Brain microvascular endothelial cell (primary cell): ENCODE results near the gene CTSE.
A peak's percentile ranks its signal among the peaks of the same experiment; 100 is the strongest.

Experiments used
- DNase-seq: peaks from one replicate; pipeline ENCODE4 v3.0.0-alpha.2; 2020
- H3K27ac ChIP-seq: fragments of 250-450 bp; sonication (Bioruptor Pico); 2 replicates; pipeline ENCODE4 v1.5.1; 2020; ENCODE audit warnings: mild to moderate bottlenecking, moderate library complexity
- H3K27me3 ChIP-seq: fragments of 250-450 bp; sonication (Bioruptor Pico); replicated peaks from 2 replicates; pipeline ENCODE4 v1.5.1; 2020; ENCODE audit warnings: mild to moderate bottlenecking
- H3K36me3 ChIP-seq: fragments of 250-450 bp; sonication (Bioruptor Pico); replicated peaks from 2 replicates; pipeline ENCODE4 v1.5.1; 2020; ENCODE audit warnings: mild to moderate bottlenecking
- H3K4me3 ChIP-seq: 2 replicates; pipeline ENCODE4 v1.5.1; 2011; ENCODE audit warnings: low read depth, mild to moderate bottlenecking, control low read depth, low read length, moderate library complexity
- in situ Hi-C: cut with HindIII; loops from 2 replicates; pipeline ENCODE4 v1.10.0; 2017; ENCODE audit warnings: low sequenced_read_pairs, low pct_ligation_motif_present
- TF ChIP-seq, protein P1 (sequence below): IDR thresholded peaks from 2 replicates; pipeline ENCODE4 v1.5.1; 2011; ENCODE audit warnings: low read depth, mild to moderate bottlenecking, moderate library complexity, low read length, control low read depth, inconsistent platforms; ENCODE audit errors: missing control alignments

CTSE gene

DNA sequence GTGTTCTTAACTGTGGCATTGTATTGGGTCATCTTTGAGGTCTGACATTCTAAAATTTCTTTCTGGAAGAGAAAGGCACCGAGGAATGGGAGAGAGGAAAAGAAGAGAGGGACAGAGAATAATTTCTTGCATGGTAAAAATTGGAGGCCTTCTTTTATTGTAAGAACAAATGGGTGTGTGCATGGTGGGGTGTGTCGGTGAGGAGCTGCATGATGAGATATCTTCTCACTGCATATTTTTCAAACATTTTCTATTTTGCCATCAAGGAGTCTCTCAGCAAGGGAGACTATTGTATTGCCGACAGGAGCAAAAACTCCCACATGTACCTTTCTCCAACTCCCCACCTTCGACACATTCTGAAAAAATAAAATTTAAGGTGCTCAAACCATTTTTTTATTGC lies 6.5 kb upstream of the CTSE start:
- H3K27ac ChIP-seq = no peak overlapping the region
- H3K27me3 ChIP-seq = no peaks in the 10 kb centered on the region
- no peak overlapping the region for H3K4me3 ChIP-seq
- TF ChIP-seq, protein P1, sequence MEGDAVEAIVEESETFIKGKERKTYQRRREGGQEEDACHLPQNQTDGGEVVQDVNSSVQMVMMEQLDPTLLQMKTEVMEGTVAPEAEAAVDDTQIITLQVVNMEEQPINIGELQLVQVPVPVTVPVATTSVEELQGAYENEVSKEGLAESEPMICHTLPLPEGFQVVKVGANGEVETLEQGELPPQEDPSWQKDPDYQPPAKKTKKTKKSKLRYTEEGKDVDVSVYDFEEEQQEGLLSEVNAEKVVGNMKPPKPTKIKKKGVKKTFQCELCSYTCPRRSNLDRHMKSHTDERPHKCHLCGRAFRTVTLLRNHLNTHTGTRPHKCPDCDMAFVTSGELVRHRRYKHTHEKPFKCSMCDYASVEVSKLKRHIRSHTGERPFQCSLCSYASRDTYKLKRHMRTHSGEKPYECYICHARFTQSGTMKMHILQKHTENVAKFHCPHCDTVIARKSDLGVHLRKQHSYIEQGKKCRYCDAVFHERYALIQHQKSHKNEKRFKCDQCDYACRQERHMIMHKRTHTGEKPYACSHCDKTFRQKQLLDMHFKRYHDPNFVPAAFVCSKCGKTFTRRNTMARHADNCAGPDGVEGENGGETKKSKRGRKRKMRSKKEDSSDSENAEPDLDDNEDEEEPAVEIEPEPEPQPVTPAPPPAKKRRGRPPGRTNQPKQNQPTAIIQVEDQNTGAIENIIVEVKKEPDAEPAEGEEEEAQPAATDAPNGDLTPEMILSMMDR = no peak
- in situ Hi-C loops = no loop called here
- DNase-seq = no peak
- no peaks in the 10 kb centered on the region for H3K36me3 ChIP-seq

DNA sequence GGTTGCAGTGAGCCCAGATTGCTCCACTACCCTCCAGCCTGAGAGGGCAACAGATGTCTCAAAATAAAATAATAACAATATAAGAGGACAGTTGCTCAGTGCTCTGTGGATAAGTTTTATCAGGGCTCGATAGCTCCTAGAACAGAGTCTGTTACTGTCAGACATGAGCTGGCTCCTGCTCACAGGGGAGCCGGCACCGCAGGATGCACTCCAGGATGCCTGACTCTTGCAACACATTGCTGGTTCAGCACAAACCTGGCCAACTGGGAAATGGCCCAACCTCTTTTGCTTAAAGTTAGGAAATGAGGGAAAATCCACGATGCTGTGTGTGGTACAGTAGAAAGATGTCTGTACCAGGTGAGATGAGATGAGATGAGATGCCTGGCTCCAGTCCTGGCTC lies 5.8 kb upstream of the CTSE start:
- peak; percentile 24 for DNase-seq
- no peak overlapping the region for H3K27ac ChIP-seq
- H3K4me3 ChIP-seq = no peak overlapping the region
- TF ChIP-seq, protein P1 = no peak
- no peaks in the 10 kb centered on the region for H3K27me3 ChIP-seq
- no peaks in the 10 kb centered on the region for H3K36me3 ChIP-seq
- in situ Hi-C loops = no loop called here

DNA sequence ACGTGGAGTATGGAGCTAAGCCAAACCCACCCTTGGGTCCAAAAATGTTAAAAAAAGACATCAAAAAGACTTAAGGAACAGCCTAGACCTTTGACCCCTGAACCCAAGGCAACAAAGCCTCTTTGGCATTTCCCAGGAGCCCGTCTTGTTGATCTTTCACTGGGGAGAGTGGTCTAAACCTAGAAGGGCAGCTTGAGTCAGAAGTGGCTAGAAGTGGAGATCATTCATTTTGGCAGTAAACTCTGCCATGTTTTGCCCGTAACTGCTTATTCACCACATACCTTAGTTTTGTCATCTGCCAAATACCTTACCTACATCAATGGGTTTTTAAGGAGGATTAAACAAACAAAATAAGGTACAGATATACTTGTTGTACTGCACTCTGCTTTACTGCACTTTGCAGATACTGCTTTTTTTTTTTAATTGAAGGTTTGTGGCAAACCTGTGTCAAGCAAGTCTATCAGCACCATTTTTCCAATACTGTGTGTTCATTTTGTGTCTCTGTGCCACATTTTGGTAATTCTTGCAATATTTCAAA lies 1.7 kb upstream of the CTSE start:
- DNase-seq = no peak
- Histone ChIP-seq H3K36me3 (no peaks in the 10 kb centered on the region), H3K4me3 (no peak overlapping the region), H3K27ac (no peak overlapping the region), H3K27me3 (no peaks in the 10 kb centered on the region)
- TF ChIP-seq, protein P1 = no peak
- in situ Hi-C loops = no loop called here

DNA sequence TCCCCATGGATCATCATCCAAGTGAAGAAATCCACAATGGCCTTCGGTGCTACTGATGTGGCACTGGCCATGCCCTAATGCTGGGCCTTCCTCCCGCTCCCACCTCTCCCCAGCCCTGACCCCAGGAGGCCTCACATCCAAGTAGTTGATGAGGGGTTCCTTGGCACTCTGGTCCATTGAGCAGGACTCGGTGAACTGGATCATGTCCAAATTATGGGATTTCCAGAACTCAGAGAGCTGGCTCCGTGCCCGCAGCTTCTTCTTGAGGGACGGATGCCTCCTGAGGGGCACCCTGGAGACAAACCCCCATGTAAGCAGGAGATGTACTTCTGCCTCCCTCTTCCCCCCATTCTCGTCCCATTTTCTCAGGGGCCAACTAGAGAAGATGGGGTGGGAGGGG lies 929 bp downstream of the CTSE start:
- no peak for DNase-seq
- Histone ChIP-seq H3K36me3 (no peaks in the 10 kb centered on the region), H3K4me3 (no peak overlapping the region), H3K27ac (no peak overlapping the region), H3K27me3 (no peaks in the 10 kb centered on the region)
- in situ Hi-C loops = no loop called here
- TF ChIP-seq, protein P1 = no peak

DNA sequence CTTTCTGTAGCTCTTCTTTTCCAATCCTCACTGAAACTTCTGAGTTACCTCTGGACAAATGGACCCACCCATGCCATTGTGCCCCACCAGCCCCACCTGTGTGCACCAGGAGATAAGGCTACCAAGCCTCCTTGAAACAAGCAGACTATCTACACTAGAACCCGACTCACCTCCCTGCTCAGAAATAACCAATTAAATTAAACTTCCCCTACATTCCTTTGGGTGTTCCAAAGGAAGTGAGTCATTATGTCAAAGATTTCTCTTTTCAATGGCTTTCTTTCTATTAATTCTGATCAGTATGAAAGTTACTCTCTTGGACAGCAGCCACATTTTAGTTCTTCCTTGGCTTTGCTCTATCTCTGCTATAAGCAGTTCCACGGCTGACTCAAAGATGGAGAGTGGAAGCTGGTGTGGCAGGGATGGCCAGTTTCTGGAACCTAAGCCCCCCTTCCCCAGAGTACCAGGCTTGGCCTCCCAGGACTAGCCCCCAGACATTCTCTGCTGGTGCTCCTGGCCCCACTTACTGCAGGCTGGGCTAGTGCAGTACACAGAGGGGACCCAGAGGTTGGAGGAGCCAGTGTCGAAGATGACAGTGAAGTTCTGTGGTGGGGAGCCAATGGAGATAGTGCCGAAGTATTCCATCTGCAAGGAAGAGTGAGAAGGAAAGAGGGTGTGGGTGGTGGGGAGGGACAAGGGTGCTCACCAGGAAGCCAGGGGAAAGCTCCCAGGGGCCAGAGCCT lies 1.9 kb downstream of the CTSE start:
- in situ Hi-C loops = no loop called here
- peak; percentile 34 for DNase-seq
- Histone ChIP-seq H3K27ac (no peak overlapping the region), H3K27me3 (no peaks in the 10 kb centered on the region), H3K4me3 (no peak overlapping the region), H3K36me3 (no peaks in the 10 kb centered on the region)
- TF ChIP-seq, protein P1 = no peak
